Glomerular endothelial cell (primary cell): ENCODE measurements around the gene IDH3G. TPM values are rescaled to one million over a fixed set of nuclear protein-coding genes. Genes with fewer than 3 reads are reported as not detected.

ENCODE experiments used
- DNase-seq: peaks from one replicate; pipeline ENCODE4 v3.0.0-alpha.2; 2011; ENCODE audit warnings: low read depth, low spot score; ENCODE audit errors: extremely low read depth
- total RNA-seq: library from RNA; depleted of rRNA; stranded (reverse); fragments of >200 nt; gene quantifications from 2 replicates; pipeline ENCODE4 v1.2.3, GENCODE V29; 2015

Gene IDH3G
- total RNA-seq, 1 donor from 2014 or later: 94.4 TPM

GRCh38 chrX:153774576-153775292, 19.4 kb downstream of the IDH3G start:
- DNase-seq: no peak

GRCh38 chrX:153773741-153774575, 20.2 kb downstream of the IDH3G start:
- no peak for DNase-seq

- no peak for DNase-seq
These were observed 21.0 kb downstream of the IDH3G start for GRCh38 chrX:153773218-153773611.

- no peak for DNase-seq
These were observed 21.6 kb downstream of the IDH3G start for GRCh38 chrX:153772316-153773217.

- no peak for DNase-seq
These were observed 22.5 kb downstream of the IDH3G start for GRCh38 chrX:153771415-153772315.

- DNase-seq: no peak
These were observed 23.4 kb downstream of the IDH3G start for GRCh38 chrX:153770601-153771414.

GRCh38 chrX:153769865-153770600, 24.1 kb downstream of the IDH3G start:
- DNase-seq: no peak

- DNase-seq: no peak
These were observed 24.9 kb downstream of the IDH3G start for GRCh38 chrX:153769158-153769864.

GRCh38 chrX:153768311-153769157, 25.6 kb downstream of the IDH3G start:
- DNase-seq: no peak

GRCh38 chrX:153767674-153768055, 26.5 kb downstream of the IDH3G start:
- DNase-seq: no peak

- no peak for DNase-seq
These were observed 27.1 kb downstream of the IDH3G start for GRCh38 chrX:153766871-153767673.

GRCh38 chrX:153766098-153766817, 27.9 kb downstream of the IDH3G start:
- DNase-seq: no peak

- DNase-seq: no peak
These were observed 28.8 kb downstream of the IDH3G start for GRCh38 chrX:153765138-153766079.

- DNase-seq: no peak
These were observed 29.4 kb downstream of the IDH3G start for GRCh38 chrX:153764786-153765137.
